ENCODE results near the gene GAB3. TPM values are rescaled to one million over a fixed set of nuclear protein-coding genes. Genes with fewer than 3 reads are reported as not detected.

Gene GAB3
- polyA plus RNA-seq, 1 donor from 2014 or later = 3.0 TPM

DNA sequence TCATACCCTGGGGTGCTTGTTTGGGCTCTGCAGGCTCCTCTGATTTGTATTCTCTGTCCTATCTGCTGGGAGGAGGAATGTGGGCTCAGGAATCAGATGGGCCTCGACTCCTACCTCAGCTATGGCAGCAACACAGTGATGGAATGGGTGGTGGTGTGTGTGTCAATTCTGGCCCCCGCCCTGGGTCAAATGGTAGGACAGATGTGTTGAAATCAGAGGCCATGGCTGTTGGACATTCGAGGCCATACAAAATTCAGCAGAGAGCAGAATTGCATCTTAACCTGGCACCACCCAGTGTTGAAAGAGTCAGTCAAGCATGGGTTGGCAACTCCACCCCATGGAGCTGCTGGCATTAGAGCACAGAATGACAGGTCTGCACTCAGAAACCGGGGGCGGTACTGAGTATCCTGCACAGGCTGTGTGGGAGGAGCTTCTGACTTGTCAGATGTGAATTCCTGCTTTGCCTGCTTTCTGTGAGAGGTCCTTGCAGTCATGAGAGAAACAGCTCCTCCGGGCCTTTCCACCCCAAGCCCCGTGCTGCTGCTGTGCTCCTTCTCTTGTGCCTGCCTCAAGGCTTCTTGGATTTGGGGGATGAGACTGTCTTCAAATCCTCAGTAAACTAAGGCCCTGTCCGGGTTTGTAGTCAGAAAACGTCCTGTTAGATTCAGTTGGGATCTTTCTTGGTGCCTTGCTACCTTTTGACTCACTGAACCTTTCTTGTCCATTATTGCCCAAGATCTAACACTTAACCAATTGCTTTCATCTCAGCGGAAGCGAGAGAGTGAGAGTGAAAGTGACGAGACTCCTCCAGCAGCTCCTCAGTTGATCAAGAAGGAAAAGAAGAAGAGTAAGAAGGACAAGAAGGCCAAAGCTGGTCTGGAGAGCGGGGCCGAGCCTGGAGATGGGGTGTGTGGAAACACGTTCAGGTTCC lies 24.8 kb upstream of the GAB3 start:
- peaks cover 3% of the 10 kb centered on the region for H3K36me3 Mint-ChIP-seq
- peaks cover 0 to 1% (median 0%) of the 10 kb centered on the region in 3 donors for H3K4me1 Mint-ChIP-seq
- peaks cover 0 to 2% (median 1%) of the 10 kb centered on the region in 3 donors for H3K9me3 Mint-ChIP-seq
- H3K27ac Mint-ChIP-seq = no peak overlapping the region
- H3K4me3 Mint-ChIP-seq = no peak overlapping the region
- peaks cover 1% of the 10 kb centered on the region for H3K27me3 Mint-ChIP-seq

DNA sequence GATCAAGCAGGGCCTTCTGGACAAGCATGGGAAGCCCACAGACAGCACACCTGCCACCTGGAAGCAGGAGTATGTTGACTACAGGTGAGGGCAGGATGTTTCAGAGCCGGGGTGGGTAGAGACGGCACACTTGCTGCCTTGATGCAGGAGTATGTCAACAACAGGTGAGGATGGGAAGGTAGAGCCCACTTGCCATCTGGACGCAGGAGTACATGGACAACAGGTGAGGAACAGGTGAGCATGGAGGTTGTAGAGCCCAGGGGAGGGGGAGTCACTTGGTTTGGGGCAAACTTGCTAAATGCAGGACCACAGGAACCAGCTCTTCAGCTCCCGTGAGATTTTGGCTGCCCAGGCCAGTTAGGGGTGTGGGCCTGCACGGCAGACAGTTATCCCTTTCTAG lies 23.7 kb upstream of the GAB3 start:
- H3K4me1 Mint-ChIP-seq = peaks cover 0 to 1% (median 0%) of the 10 kb centered on the region in 3 donors
- H3K27ac Mint-ChIP-seq = no peak overlapping the region
- H3K27me3 Mint-ChIP-seq = peaks cover 1% of the 10 kb centered on the region
- no peak overlapping the region for H3K4me3 Mint-ChIP-seq
- peaks cover 0 to 2% (median 1%) of the 10 kb centered on the region in 3 donors for H3K9me3 Mint-ChIP-seq
- peaks cover 3% of the 10 kb centered on the region for H3K36me3 Mint-ChIP-seq

DNA sequence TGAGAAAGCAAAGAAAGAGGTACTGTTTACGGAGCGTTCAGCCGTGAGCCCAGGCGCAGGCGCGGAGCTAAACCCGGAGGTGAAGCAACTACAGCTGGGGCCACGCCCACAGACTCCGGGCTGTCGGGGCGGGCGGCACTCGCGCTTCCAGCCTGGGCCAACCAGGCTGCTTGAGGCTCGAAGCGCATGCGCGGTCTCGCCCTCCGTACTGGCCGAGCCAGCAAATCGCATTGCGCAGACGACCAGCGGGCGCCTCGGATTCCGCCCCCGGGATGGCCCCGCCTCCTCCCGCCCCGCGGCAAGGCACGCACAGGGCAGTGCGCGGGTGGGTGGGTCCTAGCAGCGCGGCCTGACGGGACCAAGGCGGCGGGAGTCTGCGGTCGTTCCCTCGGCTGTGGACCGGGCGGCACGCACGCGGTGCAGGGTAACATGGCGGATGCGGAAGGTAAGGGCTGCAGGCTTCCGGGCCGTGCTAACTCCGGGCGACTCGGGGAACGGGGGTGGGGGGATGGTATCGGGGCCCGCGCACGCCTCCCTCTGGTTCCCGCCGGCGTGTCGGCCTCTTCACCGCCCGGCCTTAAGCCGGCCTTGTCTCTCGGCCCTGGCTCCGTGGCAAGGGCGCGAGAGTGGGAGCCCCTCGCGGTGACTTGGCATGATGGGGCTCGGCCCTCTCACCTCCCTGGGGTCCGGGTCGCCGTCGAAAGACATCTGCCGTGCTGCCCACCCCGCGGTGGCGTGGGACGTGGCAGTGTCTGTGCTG lies 11.8 kb upstream of the GAB3 start, which contains the start of gene DKC1:
DKC1 (plus strand) TSS at position 328 of the 760 bp plus-strand sequence; CDS start at position 430, 102 bp downstream.
- no peaks in the 10 kb centered on the region for H3K27me3 Mint-ChIP-seq
- no peaks in the 10 kb centered on the region for H3K9me3 Mint-ChIP-seq
- peak within 1 kb of the TSS; percentile 83 to 96 (median 87) for H3K27ac Mint-ChIP-seq
- peak within 1 kb of the TSS; percentile 87 to 92 (median 91) for H3K4me3 Mint-ChIP-seq
- peaks cover 0 to 11% (median 3%) of the 10 kb centered on the region in 3 donors for H3K4me1 Mint-ChIP-seq
- no peaks in the 10 kb centered on the region for H3K36me3 Mint-ChIP-seq

DNA sequence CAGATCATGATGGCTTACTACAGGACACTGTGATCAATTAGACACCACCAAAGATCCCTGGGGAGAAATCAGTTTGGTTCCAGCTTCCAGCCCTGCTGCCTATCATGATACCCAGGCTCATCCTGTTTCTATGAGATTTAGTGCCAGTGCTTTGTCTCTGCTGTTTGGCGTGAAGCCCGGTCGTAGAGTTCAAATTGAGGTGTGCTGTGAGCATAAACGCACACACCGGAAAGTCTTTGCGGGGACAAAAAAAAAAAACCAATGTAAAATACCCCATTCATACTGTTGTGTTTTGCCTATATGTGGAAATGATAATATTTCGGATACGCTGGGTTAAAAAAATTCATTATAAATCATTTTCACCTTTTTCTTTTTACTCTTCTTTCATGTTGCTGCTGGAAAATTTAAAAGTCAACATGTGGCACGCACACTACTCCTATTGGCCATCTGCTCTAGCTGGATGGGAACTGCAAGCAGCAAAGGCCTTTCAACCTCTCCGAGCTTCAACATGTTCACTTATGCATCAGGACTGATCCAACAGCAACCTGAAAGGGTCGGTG lies 11.2 kb upstream of the GAB3 start:
- H3K27ac Mint-ChIP-seq = peak overlapping the region; percentile 83 to 96 (median 87)
- peak overlapping the region; percentile 87 to 92 (median 91) for H3K4me3 Mint-ChIP-seq
- no peaks in the 10 kb centered on the region for H3K36me3 Mint-ChIP-seq
- no peaks in the 10 kb centered on the region for H3K27me3 Mint-ChIP-seq
- peaks cover 0 to 11% (median 3%) of the 10 kb centered on the region in 3 donors for H3K4me1 Mint-ChIP-seq
- no peaks in the 10 kb centered on the region for H3K9me3 Mint-ChIP-seq

DNA sequence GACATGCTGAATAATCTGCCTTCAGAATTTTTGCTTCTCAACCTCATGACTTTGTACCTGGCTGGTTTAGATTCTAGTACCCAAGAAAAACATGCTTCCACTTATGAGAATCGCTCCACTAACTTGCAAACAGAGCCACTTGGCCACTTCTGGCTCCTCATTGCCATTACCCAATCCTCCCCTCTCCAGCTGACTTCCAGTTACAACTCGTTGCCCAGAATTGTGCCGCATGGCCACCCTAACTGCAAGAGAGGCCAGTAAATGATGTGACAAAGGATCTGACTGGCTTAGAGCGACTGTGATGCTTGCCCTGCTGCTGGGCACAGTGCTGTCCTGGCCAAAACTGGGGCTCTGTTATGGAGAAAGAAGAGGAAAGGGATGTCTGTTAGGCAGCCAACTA lies 7.8 kb upstream of the GAB3 start:
- Mint-ChIP-seq H3K4me3 (no peak overlapping the region), H3K9me3 (no peaks in the 10 kb centered on the region), H3K4me1 (peaks cover 0 to 6% (median 3%) of the 10 kb centered on the region in 3 donors), H3K27me3 (no peaks in the 10 kb centered on the region), H3K36me3 (no peaks in the 10 kb centered on the region), H3K27ac (no peak overlapping the region)

DNA sequence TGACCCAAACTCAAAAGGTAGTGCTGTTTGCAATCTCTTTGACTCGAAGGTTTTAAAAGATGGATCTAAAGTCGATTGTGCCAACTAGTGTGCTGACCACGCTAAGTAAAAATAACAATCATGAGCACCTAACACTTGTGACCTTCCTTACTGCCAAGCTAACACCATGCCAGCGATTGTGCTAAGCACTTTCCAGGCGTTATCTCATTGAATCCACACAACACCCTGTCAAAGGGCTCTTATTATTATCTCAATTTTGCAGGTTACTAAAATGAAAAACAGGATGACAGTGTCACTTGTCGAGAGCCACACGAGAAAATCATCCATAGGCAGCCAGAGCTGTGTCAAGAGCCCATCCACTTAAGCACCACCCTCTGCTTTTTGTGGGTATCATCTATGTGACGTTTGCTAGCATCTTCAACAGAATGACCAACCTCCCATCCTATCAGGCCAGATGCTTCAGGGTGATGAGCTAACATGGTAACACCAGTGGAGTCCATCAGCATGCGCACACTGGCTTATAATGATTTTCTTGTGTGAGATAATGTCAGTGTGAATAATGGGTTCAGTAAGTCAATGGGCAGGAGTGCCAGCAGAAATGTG lies 893 bp upstream of the GAB3 start:
- Mint-ChIP-seq H3K4me1 (peaks cover 6 to 14% (median 11%) of the 10 kb centered on the region in 3 donors), H3K4me3 (peak overlapping the region; percentile 85 to 96 (median 85)), H3K9me3 (no peaks in the 10 kb centered on the region), H3K27ac (peak overlapping the region in 2 of 3 donors; percentile 55 to 93), H3K36me3 (no peaks in the 10 kb centered on the region), H3K27me3 (no peaks in the 10 kb centered on the region)

DNA sequence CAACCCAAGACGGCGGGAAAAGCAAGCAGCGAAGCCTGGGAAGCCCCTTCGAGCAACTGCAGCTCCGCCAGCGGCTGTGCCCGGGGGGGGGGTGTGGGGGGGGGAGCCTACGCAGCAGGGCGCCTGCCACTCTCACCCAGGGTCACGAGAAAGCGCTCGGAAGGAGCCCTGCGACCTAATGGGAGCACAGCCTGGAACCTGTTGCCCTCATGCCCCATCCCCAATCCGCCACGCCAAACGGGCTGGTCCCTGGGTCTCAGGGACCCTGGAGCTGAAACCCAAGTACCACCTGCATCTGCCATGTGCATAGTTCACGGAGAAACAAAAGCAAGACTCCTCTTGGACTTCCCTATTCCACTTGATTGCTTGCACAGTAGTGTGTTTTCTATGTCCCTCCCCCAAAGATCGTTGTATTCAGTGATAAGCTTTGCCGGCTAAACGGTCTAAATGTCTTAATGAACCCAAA lies 359 bp upstream of the GAB3 start:
- Mint-ChIP-seq H3K4me1 (peaks cover 6 to 16% (median 11%) of the 10 kb centered on the region in 3 donors), H3K27me3 (no peaks in the 10 kb centered on the region), H3K27ac (peak overlapping the region in 2 of 3 donors; percentile 55 to 93), H3K36me3 (no peaks in the 10 kb centered on the region), H3K4me3 (peak overlapping the region; percentile 85 to 96 (median 85)), H3K9me3 (no peaks in the 10 kb centered on the region)

DNA sequence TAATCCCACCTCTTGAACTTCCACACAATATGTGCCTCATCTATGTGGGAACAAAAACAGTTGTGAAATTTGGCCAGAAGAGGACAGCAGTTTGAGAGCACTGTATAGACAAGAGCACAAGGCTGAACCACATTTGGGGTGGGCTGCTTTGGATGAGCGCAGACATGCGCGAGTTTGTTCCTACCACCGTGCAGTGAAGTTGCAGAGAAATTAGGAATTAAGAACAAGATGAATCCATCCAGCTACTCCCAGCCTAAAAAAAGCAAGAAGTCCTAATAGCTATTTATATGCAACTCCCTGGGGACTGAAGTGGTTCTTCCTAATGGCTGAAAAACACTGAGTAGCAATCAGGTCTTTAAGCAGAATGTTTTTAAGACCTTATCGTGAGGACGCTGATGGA lies 1.0 kb downstream of the GAB3 start:
- no peaks in the 10 kb centered on the region for H3K27me3 Mint-ChIP-seq
- H3K4me3 Mint-ChIP-seq = peak overlapping the region; percentile 50 to 88 (median 76)
- no peaks in the 10 kb centered on the region for H3K36me3 Mint-ChIP-seq
- peaks cover 6 to 18% (median 14%) of the 10 kb centered on the region in 3 donors for H3K4me1 Mint-ChIP-seq
- H3K9me3 Mint-ChIP-seq = no peaks in the 10 kb centered on the region
- peak overlapping the region in 1 of 3 donors; percentile 36 for H3K27ac Mint-ChIP-seq

DNA sequence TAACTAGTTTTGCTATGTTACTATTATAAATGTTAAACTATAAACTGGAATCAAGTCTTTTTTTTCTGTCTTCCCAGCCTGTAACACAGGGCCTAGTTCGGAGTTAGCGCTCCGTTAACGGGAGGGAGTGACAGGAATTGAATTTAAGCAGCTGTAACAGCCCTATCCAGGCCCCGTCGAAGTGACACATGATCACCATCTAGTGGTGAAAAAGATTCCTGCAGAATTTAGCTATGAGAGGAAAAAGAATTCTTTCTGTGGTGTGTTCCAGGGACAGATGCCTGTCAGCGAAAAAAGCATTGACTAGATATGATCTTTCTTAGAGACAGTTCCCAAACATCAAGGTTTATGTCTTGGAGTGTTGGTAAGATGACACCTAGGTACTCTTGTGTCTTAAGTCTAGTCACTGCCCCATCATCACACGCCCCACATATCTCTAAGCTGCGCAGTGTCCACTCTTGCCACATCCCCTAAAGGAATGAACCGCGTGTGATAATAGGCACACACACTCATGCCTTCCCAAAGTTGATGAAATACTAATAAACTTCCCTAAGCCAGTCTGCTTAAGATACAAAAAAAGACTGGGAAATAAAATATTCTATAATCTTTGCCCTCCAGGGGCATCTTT lies 2.1 kb downstream of the GAB3 start:
- no peaks in the 10 kb centered on the region for H3K9me3 Mint-ChIP-seq
- no peak overlapping the region for H3K27ac Mint-ChIP-seq
- peaks cover 6 to 19% (median 14%) of the 10 kb centered on the region in 3 donors for H3K4me1 Mint-ChIP-seq
- H3K36me3 Mint-ChIP-seq = no peaks in the 10 kb centered on the region
- peak overlapping the region in 2 of 4 donors; percentile 12 to 39 for H3K4me3 Mint-ChIP-seq
- H3K27me3 Mint-ChIP-seq = no peaks in the 10 kb centered on the region

DNA sequence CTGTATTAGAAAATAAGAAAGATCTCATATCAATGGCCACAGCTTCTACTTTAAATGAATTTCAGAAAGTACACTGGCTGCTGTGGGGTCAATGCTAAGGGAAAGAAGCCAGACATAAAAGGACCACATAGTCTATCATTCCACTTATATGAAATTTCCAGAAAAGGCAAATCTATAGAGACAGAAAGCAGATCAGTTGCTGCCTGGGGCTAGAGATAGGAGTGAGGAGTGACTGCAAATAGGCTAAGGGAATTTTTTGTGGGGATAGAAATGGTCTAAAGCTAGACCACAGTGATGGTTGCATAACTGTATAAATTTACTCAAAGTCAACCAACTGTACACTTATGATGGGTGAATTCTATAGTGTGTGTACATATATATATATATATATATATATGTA lies 8.3 kb downstream of the GAB3 start:
- no peaks in the 10 kb centered on the region for H3K36me3 Mint-ChIP-seq
- H3K4me1 Mint-ChIP-seq = peaks cover 0 to 7% (median 3%) of the 10 kb centered on the region in 3 donors
- H3K9me3 Mint-ChIP-seq = no peaks in the 10 kb centered on the region
- no peak overlapping the region for H3K27ac Mint-ChIP-seq
- no peaks in the 10 kb centered on the region for H3K27me3 Mint-ChIP-seq
- no peak overlapping the region for H3K4me3 Mint-ChIP-seq

DNA sequence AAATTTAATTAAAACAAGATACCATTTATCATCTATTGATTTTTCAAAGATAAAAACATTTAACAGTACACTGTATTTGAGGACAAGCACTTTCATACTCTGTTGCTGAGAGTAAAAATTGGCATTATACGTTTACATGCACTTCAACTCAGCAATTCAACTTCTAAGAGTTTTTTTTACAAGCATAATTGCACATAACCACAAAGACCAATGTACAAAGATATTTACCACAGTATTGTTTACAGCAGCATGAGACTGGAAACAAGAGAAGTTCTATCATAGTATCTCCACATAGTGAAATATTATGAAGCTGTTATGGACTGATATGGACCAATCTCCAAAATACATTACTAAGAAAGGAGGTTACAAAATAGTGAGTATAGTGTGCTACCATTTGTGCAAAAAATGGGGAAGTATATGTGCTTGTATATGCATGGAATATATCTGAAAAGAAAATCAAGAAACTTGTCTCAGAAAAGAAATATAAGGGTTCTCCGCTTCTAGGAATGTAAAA lies 10.9 kb downstream of the GAB3 start:
- no peaks in the 10 kb centered on the region for H3K36me3 Mint-ChIP-seq
- H3K27ac Mint-ChIP-seq = no peak overlapping the region
- H3K4me1 Mint-ChIP-seq = peaks cover 0 to 10% (median 6%) of the 10 kb centered on the region in 3 donors
- H3K4me3 Mint-ChIP-seq = no peak overlapping the region
- H3K27me3 Mint-ChIP-seq = no peaks in the 10 kb centered on the region
- no peaks in the 10 kb centered on the region for H3K9me3 Mint-ChIP-seq

DNA sequence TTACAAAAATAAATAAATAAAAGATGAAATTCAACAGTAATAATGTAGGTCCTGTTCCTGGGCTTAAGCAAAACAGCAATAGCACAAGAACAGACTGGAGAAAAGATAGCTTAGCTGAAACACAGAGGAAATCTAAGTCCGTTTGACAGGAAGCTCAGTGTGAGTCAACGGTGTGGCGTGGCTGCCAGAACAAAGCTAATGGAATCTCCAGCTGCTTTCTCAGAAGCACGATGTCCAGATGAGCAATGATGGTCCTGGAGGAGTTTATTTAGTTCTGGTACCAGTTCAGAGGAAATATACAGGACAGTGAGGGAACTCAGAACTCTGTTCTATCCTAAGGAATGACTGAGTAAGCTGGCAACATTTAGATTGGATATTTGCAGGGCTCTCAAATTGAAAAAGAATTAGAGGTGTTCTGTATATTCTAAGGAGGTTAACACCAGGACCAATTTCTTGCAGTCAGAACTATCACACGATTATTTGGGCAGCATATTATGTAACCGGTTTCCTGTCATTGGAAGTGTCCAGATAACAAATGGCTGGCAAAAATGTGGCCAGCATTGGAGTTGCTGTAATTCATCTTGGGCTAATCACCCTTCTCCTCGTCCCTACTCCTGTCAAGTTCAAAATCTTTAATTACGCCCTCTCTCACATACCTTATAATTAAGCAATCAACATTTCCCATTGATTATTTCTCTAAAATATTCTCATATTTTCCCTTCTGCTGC lies 12.7 kb downstream of the GAB3 start:
- H3K4me3 Mint-ChIP-seq = no peak overlapping the region
- H3K4me1 Mint-ChIP-seq = peaks cover 6 to 25% (median 8%) of the 10 kb centered on the region in 3 donors
- peaks cover 3% of the 10 kb centered on the region for H3K27me3 Mint-ChIP-seq
- no peak overlapping the region for H3K27ac Mint-ChIP-seq
- H3K36me3 Mint-ChIP-seq = no peaks in the 10 kb centered on the region
- no peaks in the 10 kb centered on the region for H3K9me3 Mint-ChIP-seq

DNA sequence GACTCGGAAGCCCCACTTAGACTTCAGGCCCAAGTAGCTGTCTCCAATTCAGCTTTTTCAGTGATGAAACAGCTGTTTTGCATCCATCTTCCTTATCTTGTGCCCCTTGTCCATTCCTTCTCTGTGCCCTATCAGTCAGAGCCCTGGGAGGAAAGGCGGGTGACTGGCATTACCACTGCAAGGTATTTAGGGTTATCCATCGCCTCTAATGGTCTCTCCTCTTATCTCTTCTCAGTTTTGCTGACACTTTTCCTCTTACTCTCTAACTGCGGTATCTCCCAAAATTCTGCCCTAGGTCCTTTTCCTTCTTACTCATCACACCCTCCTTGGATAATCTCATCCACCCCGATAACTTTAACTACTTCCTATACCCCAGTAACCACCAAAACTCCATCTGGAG lies 13.7 kb downstream of the GAB3 start:
- Mint-ChIP-seq H3K27me3 (peaks cover 3% of the 10 kb centered on the region), H3K4me1 (peaks cover 8 to 32% (median 10%) of the 10 kb centered on the region in 3 donors), H3K4me3 (no peak overlapping the region), H3K9me3 (no peaks in the 10 kb centered on the region), H3K36me3 (no peaks in the 10 kb centered on the region), H3K27ac (peak overlapping the region in 1 of 3 donors; percentile 6)

Measured in IgD-negative memory B cell (primary cell).